Measurements from ENCODE around the gene WBP11. TPM values are rescaled to one million over a fixed set of nuclear protein-coding genes. Genes with fewer than 3 reads are reported as not detected.
"Not testable (repeated sequence)": the region's sequence is repeated elsewhere in the genome, so short reads cannot be mapped to it uniquely, and the experiment has no call there.

WBP11 gene
- total RNA-seq, 2 donors from 2014 or later: 19.9 to 21.9 TPM

GRCh38 chr12:14768823-14769405 is 34.4 kb downstream of the WBP11 start:
- no peaks in the 10 kb centered on the region for H3K36me3 ChIP-seq
- no peaks in the 10 kb centered on the region for H3K27me3 ChIP-seq
- H3K27ac ChIP-seq: peak overlapping the region; percentile 95 to 96
- H3K4me1 ChIP-seq: peaks cover 0 to 23% of the 10 kb centered on the region in 2 donors
- H3K9me3 ChIP-seq: no peaks in the 10 kb centered on the region
- H3K4me3 ChIP-seq: peak overlapping the region; percentile 83 to 87
- DNase-seq (ENCODE audit: low spot score): no peak
- no peak for TF ChIP-seq CTCF (IDR thresholded peaks at IDR 0.05)

- TF ChIP-seq CTCF (IDR thresholded peaks at IDR 0.05): no peak
- Histone ChIP-seq H3K27me3 (no peaks in the 10 kb centered on the region), H3K27ac (no peak overlapping the region), H3K9me3 (no peaks in the 10 kb centered on the region), H3K4me3 (no peak overlapping the region), H3K4me1 (peaks cover 0 to 20% of the 10 kb centered on the region in 2 donors), H3K36me3 (no peaks in the 10 kb centered on the region)
- DNase-seq (ENCODE audit: low spot score): no peak
These were observed 35.7 kb downstream of the WBP11 start for GRCh38 chr12:14767617-14768016.

GRCh38 chr12:14766649-14767215 is 36.5 kb downstream of the WBP11 start:
- H3K9me3 ChIP-seq: no peaks in the 10 kb centered on the region
- no peak overlapping the region for H3K4me3 ChIP-seq
- H3K27me3 ChIP-seq: no peaks in the 10 kb centered on the region
- H3K27ac ChIP-seq: no peak overlapping the region
- DNase-seq (ENCODE audit: low spot score): no peak
- no peak for TF ChIP-seq CTCF (IDR thresholded peaks at IDR 0.05)
- peaks cover 0 to 20% of the 10 kb centered on the region in 2 donors for H3K4me1 ChIP-seq
- no peaks in the 10 kb centered on the region for H3K36me3 ChIP-seq

- not testable (repeated sequence) for H3K27ac ChIP-seq; DNase-seq (ENCODE audit: low spot score); H3K4me3 ChIP-seq; H3K9me3 ChIP-seq; H3K36me3 ChIP-seq; H3K27me3 ChIP-seq
- H3K4me1 ChIP-seq: peaks cover 0 to 13% of the 10 kb centered on the region in 2 donors
These were observed 37.3 kb downstream of the WBP11 start for GRCh38 chr12:14766020-14766419.

- Histone ChIP-seq H3K4me1 (peaks cover 0 to 13% of the 10 kb centered on the region in 2 donors), H3K4me3 (no peak overlapping the region), H3K27me3 (no peaks in the 10 kb centered on the region), H3K36me3 (no peaks in the 10 kb centered on the region), H3K27ac (no peak overlapping the region), H3K9me3 (no peaks in the 10 kb centered on the region)
- no peak for DNase-seq (ENCODE audit: low spot score)
- TF ChIP-seq CTCF (IDR thresholded peaks at IDR 0.05): no peak
These were observed 37.9 kb downstream of the WBP11 start for GRCh38 chr12:14765398-14765797.

GRCh38 chr12:14759711-14760280 is 43.5 kb downstream of the WBP11 start:
- DNase-seq (ENCODE audit: low spot score); H3K4me3 ChIP-seq; H3K9me3 ChIP-seq; H3K27me3 ChIP-seq; H3K27ac ChIP-seq; H3K4me1 ChIP-seq; H3K36me3 ChIP-seq: not testable (repeated sequence)
